Epithelial cell of proximal tubule (primary cell): ENCODE results near the gene GPSM1. TPM values are rescaled to one million over a fixed set of nuclear protein-coding genes. Genes with fewer than 3 reads are reported as not detected.

ENCODE experiments used
- DNase-seq: peaks from one replicate; pipeline ENCODE4 v3.0.0-alpha.2; 2011; ENCODE audit warnings: low read depth
- H3K4me3 ChIP-seq: 2 replicates; pipeline ENCODE4 v1.5.1; 2011; ENCODE audit warnings: low read depth, mild to moderate bottlenecking, low read length
- CTCF ChIP-seq: conservative IDR thresholded peaks from 2 replicates; pipeline ENCODE4 v1.5.1; 2012; ENCODE audit warnings: low read depth, mild to moderate bottlenecking, low read length
- total RNA-seq: library from RNA; depleted of rRNA; stranded (reverse); fragments of >200 nt; gene quantifications from 2 replicates; pipeline ENCODE4 v1.2.3, GENCODE V29; 2015

GPSM1 gene
- total RNA-seq, 1 donor from 2014 or later, result 28.2 TPM

- TF ChIP-seq CTCF, result no peak
- DNase-seq, result no peak
- peak overlapping the region; percentile 30 for H3K4me3 ChIP-seq
These were observed 507 bp upstream of the GPSM1 start for GRCh38 chr9:136326761-136327303.

- no peak for TF ChIP-seq CTCF
- peak overlapping the region; percentile 60 for H3K4me3 ChIP-seq
- no peak for DNase-seq
These were observed 777 bp downstream of the GPSM1 start for GRCh38 chr9:136328011-136328621.

GRCh38 chr9:136328622-136329041 is 1.3 kb downstream of the GPSM1 start:
- no peak for DNase-seq
- H3K4me3 ChIP-seq, result no peak overlapping the region
- no peak for TF ChIP-seq CTCF

- no peak overlapping the region for H3K4me3 ChIP-seq
- no peak for DNase-seq
- no peak for TF ChIP-seq CTCF
These were observed 1.9 kb downstream of the GPSM1 start for GRCh38 chr9:136329211-136329627.

GRCh38 chr9:136329636-136330405 is 2.5 kb downstream of the GPSM1 start:
- TF ChIP-seq CTCF, result no peak
- DNase-seq, result no peak
- no peak overlapping the region for H3K4me3 ChIP-seq

- TF ChIP-seq CTCF, result no peak
- H3K4me3 ChIP-seq, result no peak overlapping the region
- DNase-seq, result no peak
These were observed 3.2 kb downstream of the GPSM1 start for GRCh38 chr9:136330406-136330990.
